ENCODE data around the gene PTPRE.

DNA sequence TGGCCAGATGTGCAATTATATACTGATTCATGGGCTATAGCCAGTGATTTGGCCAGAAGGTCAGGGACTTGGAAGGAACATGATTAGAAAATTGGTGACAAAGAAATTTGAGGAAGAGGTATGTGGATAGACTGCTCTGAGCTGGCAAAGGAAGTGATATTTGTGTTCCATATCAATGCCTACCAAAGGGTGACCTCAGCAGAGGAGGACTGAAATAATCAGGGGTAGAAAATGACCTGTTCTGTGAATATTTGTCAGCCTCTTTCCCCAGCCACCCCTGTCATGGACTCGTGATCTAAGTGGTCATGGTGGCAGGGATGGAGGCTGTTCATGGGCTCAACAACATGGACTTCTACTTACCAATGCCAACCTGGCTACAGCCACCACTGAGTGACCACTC is 47.0 kb downstream of the PTPRE start:
- TF ChIP-seq, protein P1, sequence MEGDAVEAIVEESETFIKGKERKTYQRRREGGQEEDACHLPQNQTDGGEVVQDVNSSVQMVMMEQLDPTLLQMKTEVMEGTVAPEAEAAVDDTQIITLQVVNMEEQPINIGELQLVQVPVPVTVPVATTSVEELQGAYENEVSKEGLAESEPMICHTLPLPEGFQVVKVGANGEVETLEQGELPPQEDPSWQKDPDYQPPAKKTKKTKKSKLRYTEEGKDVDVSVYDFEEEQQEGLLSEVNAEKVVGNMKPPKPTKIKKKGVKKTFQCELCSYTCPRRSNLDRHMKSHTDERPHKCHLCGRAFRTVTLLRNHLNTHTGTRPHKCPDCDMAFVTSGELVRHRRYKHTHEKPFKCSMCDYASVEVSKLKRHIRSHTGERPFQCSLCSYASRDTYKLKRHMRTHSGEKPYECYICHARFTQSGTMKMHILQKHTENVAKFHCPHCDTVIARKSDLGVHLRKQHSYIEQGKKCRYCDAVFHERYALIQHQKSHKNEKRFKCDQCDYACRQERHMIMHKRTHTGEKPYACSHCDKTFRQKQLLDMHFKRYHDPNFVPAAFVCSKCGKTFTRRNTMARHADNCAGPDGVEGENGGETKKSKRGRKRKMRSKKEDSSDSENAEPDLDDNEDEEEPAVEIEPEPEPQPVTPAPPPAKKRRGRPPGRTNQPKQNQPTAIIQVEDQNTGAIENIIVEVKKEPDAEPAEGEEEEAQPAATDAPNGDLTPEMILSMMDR (IDR thresholded peaks at IDR 0.05): no peak
- no peak for TF ChIP-seq EZH2phosphoT487 (IDR thresholded peaks at IDR 0.05)
- no peak for TF ChIP-seq EZH2 (IDR thresholded peaks at IDR 0.05)

All from neural progenitor cell (in vitro differentiated cells).